OCI-LY7 (cell line): ENCODE results near the gene WNT7A. TPM values are rescaled to one million over a fixed set of nuclear protein-coding genes. Genes with fewer than 3 reads are reported as not detected.

Experiments used
- BruUV-seq: library from RNA; stranded (reverse); fragments of 400-500 nt; replicated peaks from 2 replicates; lab custom pipeline; 2021; lab: Mats Ljungman, UMichigan
- CTCF ChIA-PET: fragments of 300-600 bp; sonication (Branson Sonifier 250); formaldehyde crosslinking; loops from one replicate; lab custom pipeline; 2022; ENCODE audit warnings: antibody characterized with exemption; ENCODE audit not compliant: unreplicated experiment; lab: Charles Lee
- POLR2A ChIA-PET: fragments of 300-600 bp; sonication (Branson Sonifier 250); formaldehyde crosslinking; loops from one replicate; lab custom pipeline; 2022; ENCODE audit warnings: antibody characterized with exemption; lab: Charles Lee
- DNase-seq: peaks from one replicate; pipeline ENCODE4 v3.0.0-alpha.2; 2015; ENCODE audit warnings: low spot score
- H2AFZ ChIP-seq: fragments of 200-600 bp; sonication (generic), shearing (Covaris generic); 2 replicates; pipeline ENCODE4 v1.6.1; 2014; ENCODE audit warnings: mild to moderate bottlenecking, antibody characterized with exemption, low read length, moderate library complexity
- H3K27ac ChIP-seq: fragments of 200-600 bp; sonication (generic); 2 replicates; pipeline ENCODE4 v1.5.1; 2014; ENCODE audit warnings: mixed run types, low read depth, mild to moderate bottlenecking, moderate library complexity, low read length, inconsistent platforms; ENCODE audit not compliant: poor library complexity, severe bottlenecking
- H3K36me3 ChIP-seq: fragments of 200-600 bp; sonication (generic); 2 replicates; pipeline ENCODE4 v1.6.1; 2014; ENCODE audit warnings: mild to moderate bottlenecking, antibody characterized with exemption, low read length, moderate library complexity, mixed read lengths; ENCODE audit not compliant: insufficient read depth
- H3K4me1 ChIP-seq: fragments of 200-600 bp; sonication (generic); 2 replicates; pipeline ENCODE4 v1.5.1; 2014; ENCODE audit warnings: mild to moderate bottlenecking, low read length; ENCODE audit not compliant: insufficient read depth, poor library complexity, severe bottlenecking
- H3K4me2 ChIP-seq: fragments of 200-600 bp; sonication (generic); 2 replicates; pipeline ENCODE4 v1.6.1; 2014; ENCODE audit warnings: mild to moderate bottlenecking, low read length
- H3K4me3 ChIP-seq: fragments of 200-600 bp; sonication (generic); 2 replicates; pipeline ENCODE4 v1.5.1; 2014; ENCODE audit warnings: mild to moderate bottlenecking, low read depth, low read length; ENCODE audit not compliant: poor library complexity, severe bottlenecking
- H3K79me2 ChIP-seq: fragments of 200-600 bp; sonication (generic); 2 replicates; pipeline ENCODE4 v1.6.1; 2016; ENCODE audit warnings: low read depth, mild to moderate bottlenecking, low read length, moderate library complexity, mixed read lengths; ENCODE audit not compliant: insufficient read depth
- H3K9me2 ChIP-seq: fragments of 200-600 bp; sonication (generic); 2 replicates; pipeline ENCODE4 v1.6.1; 2016; ENCODE audit warnings: mild to moderate bottlenecking, low read length, mixed read lengths; ENCODE audit not compliant: insufficient read depth
- H3K9me3 ChIP-seq: fragments of 200-600 bp; sonication (generic); 2 replicates; pipeline ENCODE4 v1.6.1; 2014; ENCODE audit warnings: mild to moderate bottlenecking, mixed run types, low read length, mixed read lengths
- H4K20me1 ChIP-seq: fragments of 200-600 bp; sonication (generic); 2 replicates; pipeline ENCODE4 v1.6.1; 2014; ENCODE audit warnings: mild to moderate bottlenecking, antibody characterized with exemption, low read length, moderate library complexity, mixed read lengths; ENCODE audit not compliant: insufficient read depth
- CTCF ChIP-seq: fragments of 200-600 bp; sonication (generic); conservative IDR thresholded peaks from 2 replicates; pipeline ENCODE4 v1.5.1; 2014; ENCODE audit warnings: mild to moderate bottlenecking, antibody characterized with exemption, low read length, moderate library complexity, mixed read lengths
- EZH2phosphoT487 ChIP-seq: fragments of 200-600 bp; sonication (generic); IDR thresholded peaks from 2 replicates; pipeline ENCODE4 v1.6.1; 2018; ENCODE audit warnings: low read depth, borderline replicate concordance, mild to moderate bottlenecking, mixed run types, antibody characterized with exemption, low read length, moderate library complexity, mixed read lengths
- intact Hi-C: fragments of 100-400 bp; cut with micrococcal nuclease; formaldehyde crosslinking; loops from one replicate; pipeline ENCODE4 v1.10.0; 2022; ENCODE audit not compliant: unreplicated experiment
- total RNA-seq, 2 experiments: library from RNA; depleted of rRNA in 1 of 2; stranded (reverse); fragments of >200 nt in 1 of 2; shearing (Covaris generic) in 1 of 2; gene quantifications; 2 replicates each; pipeline ENCODE4 v1.2.3, GENCODE V29; 2014 to 2022

The WNT7A gene
- total RNA-seq, 2 experiments from 2014 or later, result not detected

DNA sequence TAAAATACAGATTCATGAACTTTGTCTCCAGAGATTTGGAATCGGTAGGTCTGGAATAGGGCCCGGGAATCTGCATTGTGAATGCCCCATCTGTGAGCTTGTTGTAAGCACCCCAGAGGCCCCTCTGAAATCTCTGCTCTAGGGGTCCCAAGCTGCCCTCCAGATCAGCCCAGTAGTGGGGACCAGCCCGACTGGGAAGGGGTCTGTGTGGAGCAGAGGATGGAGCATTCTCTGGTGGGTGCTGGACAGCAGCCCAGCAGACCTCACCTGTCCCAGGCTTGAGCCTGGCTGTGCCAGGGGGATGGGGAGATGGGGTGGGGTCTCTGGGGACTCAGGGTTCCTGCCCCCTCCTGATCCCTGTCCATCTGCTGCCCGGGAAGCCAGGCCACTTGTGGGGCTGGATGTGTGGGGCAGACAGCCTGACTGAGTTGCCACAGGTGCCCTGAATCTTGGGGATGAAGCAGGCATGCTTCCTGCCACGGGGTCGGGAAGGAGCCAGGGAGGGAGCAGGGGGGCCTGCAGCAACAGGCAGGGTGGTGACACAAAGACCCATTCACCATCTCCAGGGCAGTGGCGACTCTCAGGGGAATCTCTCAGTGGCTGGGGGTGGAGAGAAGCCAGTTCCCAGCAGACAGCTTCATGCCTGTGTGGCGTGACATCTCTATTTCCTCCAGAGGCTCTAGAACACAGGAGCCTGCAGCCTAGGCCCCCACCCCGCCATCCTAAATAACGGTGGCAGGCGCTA is 99.3 kb downstream of the WNT7A start:
- Histone ChIP-seq H3K4me2 (no peak overlapping the region), H4K20me1 (no peaks in the 10 kb centered on the region), H3K4me3 (no peak overlapping the region), H3K27ac (no peak overlapping the region), H3K36me3 (no peaks in the 10 kb centered on the region), H3K9me3 (no peaks in the 10 kb centered on the region), H3K4me1 (no peaks in the 10 kb centered on the region), H2AFZ (no peak overlapping the region), H3K9me2 (no peaks in the 10 kb centered on the region), H3K79me2 (no peaks in the 10 kb centered on the region)
- ChIA-PET POLR2A (no interaction called here), CTCF (no interaction called here)
- TF ChIP-seq EZH2phosphoT487 (no peak), CTCF (no peak)
- DNase-seq, result no peak
- intact Hi-C loops, result no loop called here
- BruUV-seq, result no TSS peak

DNA sequence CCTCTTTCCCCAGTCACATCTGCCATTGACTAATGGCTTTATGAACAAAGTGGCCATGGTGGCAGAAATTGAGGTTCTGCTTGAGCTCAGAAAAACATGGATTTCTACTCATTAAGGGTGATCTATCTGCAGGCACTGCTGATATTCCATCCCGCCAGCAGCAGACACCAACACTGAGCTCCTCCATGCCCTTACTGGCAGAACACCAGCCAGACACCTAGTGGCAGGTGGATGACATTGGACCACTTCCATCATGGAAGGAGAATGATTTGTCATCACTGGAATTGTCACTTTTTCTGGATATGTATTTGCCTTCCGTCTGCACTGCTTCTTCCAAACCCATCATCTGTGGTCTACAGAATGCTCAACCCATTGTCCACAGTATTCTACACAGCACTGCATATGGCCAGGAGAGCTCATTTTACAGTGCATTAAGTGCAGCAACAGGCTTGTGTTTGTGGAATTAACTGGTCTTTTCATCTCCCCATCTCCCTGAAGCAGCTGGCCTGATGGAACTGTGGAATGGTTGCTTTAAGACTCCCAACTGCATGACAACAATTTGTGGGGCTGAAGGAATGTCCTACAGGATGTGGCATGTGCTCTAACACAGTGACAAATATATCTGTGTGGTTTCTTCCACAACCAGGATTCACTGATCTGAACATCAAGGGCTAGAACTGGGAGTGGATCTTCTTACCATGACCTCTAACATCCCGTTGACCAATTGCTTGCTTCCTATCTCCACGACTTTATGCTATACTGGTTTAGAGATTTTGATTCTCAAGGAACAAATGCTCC is 103.4 kb downstream of the WNT7A start:
- Histone ChIP-seq H3K4me3 (no peak overlapping the region), H2AFZ (no peak overlapping the region), H3K9me2 (no peaks in the 10 kb centered on the region), H3K9me3 (no peaks in the 10 kb centered on the region), H3K27ac (no peak overlapping the region), H3K4me1 (no peaks in the 10 kb centered on the region), H3K4me2 (no peak overlapping the region), H4K20me1 (no peaks in the 10 kb centered on the region), H3K79me2 (no peaks in the 10 kb centered on the region), H3K36me3 (no peaks in the 10 kb centered on the region)
- ChIA-PET POLR2A (no interaction called here), CTCF (no interaction called here)
- intact Hi-C loops, result no loop called here
- BruUV-seq, result no TSS peak
- TF ChIP-seq EZH2phosphoT487, result no peak
- no peak for TF ChIP-seq CTCF
- DNase-seq, result no peak
